ENCODE results near the gene NISCH. TPM values are rescaled to one million over a fixed set of nuclear protein-coding genes. Genes with fewer than 3 reads are reported as not detected.

Gene NISCH
- total and polyA plus RNA-seq, 7 donors, result 14.3 to 33.4 (median 23.6) TPM

- WGBS, 3 donors, result 43 to 53% (median 49%) methylated on average over 10 of the region's 10 CpGs
- no peak overlapping the region for H3K4me3 ChIP-seq
- H3K27ac ChIP-seq, result peak overlapping the region; percentile 55
- no peak for TF ChIP-seq CTCF (IDR thresholded peaks at IDR 0.05)
- peaks cover 13% of the 10 kb centered on the region for H3K4me1 ChIP-seq
- no peaks in the 10 kb centered on the region for H3K9me3 ChIP-seq
- H3K27me3 ChIP-seq (ENCODE audit: insufficient read depth in 3 of 3, low read length in 2 of 3), result no peaks in the 10 kb centered on the region
- ATAC-seq, result peak in 3 of 4 donors; percentile 31 to 60 (median 36)
- intact Hi-C loops (cut with DNase I), result loop anchor here (5.0 kb wide), 2 partner anchors 34 to 59 kb away; partner anchors contain the start of gene STAB1 (in 1 of the 2)
- H3K36me3 ChIP-seq (ENCODE audit: insufficient read depth in 1 of 2, low read depth in 1 of 2), result peaks cover 0 to 5% of the 10 kb centered on the region in 2 donors
- peak; percentile 40 to 68 for DNase-seq
Observed at GRCh38 chr3:52530918-52531826, 75.8 kb downstream of the NISCH start.

GRCh38 chr3:52531860-52532516 lies 76.6 kb downstream of the NISCH start:
- peak in 1 of 2 donors; percentile 59 for DNase-seq
- Histone ChIP-seq H3K4me1 (peaks cover 13% of the 10 kb centered on the region), H3K36me3 (ENCODE audit: insufficient read depth in 1 of 2, low read depth in 1 of 2) (peaks cover 0 to 5% of the 10 kb centered on the region in 2 donors), H3K27me3 (ENCODE audit: insufficient read depth in 3 of 3, low read length in 2 of 3) (no peaks in the 10 kb centered on the region), H3K27ac (no peak overlapping the region), H3K9me3 (no peaks in the 10 kb centered on the region), H3K4me3 (peak overlapping the region; percentile 69)
- ATAC-seq, result no peak
- intact Hi-C loops (cut with DNase I), result loop anchor here (5.0 kb wide), 2 partner anchors 35 to 60 kb away; partner anchors contain the start of gene STAB1 (in 1 of the 2)
- no peak for TF ChIP-seq CTCF (IDR thresholded peaks at IDR 0.05)
- 87 to 90% (median 89%) methylated on average over 14 of the region's 14 CpGs for WGBS, 3 donors

- no peaks in the 10 kb centered on the region for H3K9me3 ChIP-seq
- WGBS, 3 donors, result 60 to 65% (median 62%) methylated on average over 5 of the region's 5 CpGs
- peak in 1 of 2 donors; percentile 60 for DNase-seq
- no peak overlapping the region for H3K27ac ChIP-seq
- intact Hi-C loops (cut with DNase I), result loop anchor here (5.0 kb wide), 2 partner anchors 35 to 60 kb away; partner anchors contain the start of gene STAB1 (in 1 of the 2)
- peaks cover 0 to 5% of the 10 kb centered on the region in 2 donors for H3K36me3 ChIP-seq (ENCODE audit: insufficient read depth in 1 of 2, low read depth in 1 of 2)
- H3K4me3 ChIP-seq, result peak overlapping the region; percentile 69
- ATAC-seq, result no peak
- no peak for TF ChIP-seq CTCF (IDR thresholded peaks at IDR 0.05)
- peaks cover 16% of the 10 kb centered on the region for H3K4me1 ChIP-seq
- no peaks in the 10 kb centered on the region for H3K27me3 ChIP-seq (ENCODE audit: insufficient read depth in 3 of 3, low read length in 2 of 3)
Observed at GRCh38 chr3:52532517-52532837, 77.1 kb downstream of the NISCH start.

GRCh38 chr3:52532838-52533622 lies 77.6 kb downstream of the NISCH start:
- DNase-seq, result peak in 1 of 2 donors; percentile 70
- no peak for TF ChIP-seq CTCF (IDR thresholded peaks at IDR 0.05)
- intact Hi-C loops (cut with DNase I), result loop anchor here (5.0 kb wide), 2 partner anchors 36 to 61 kb away; partner anchors contain the start of gene STAB1 (in 1 of the 2)
- peaks cover 22% of the 10 kb centered on the region for H3K4me1 ChIP-seq
- H3K9me3 ChIP-seq, result no peaks in the 10 kb centered on the region
- WGBS, 3 donors, result 12 to 20% (median 13%) methylated on average over 56 to 78 of the region's 78 CpGs
- H3K27me3 ChIP-seq (ENCODE audit: insufficient read depth in 3 of 3, low read length in 2 of 3), result no peaks in the 10 kb centered on the region
- H3K4me3 ChIP-seq, result peak overlapping the region; percentile 69
- peak overlapping the region; percentile 46 for H3K27ac ChIP-seq
- ATAC-seq, result no peak
- H3K36me3 ChIP-seq (ENCODE audit: insufficient read depth in 1 of 2, low read depth in 1 of 2), result peaks cover 0 to 2% of the 10 kb centered on the region in 2 donors
